Hepatocyte (in vitro differentiated cells): Measurements from ENCODE around the gene STAT5B. TPM values are rescaled to one million over a fixed set of nuclear protein-coding genes. Genes with fewer than 3 reads are reported as not detected.
"Not testable (repeated sequence)": the region's sequence is repeated elsewhere in the genome, so short reads cannot be mapped to it uniquely, and the experiment has no call there.

ENCODE experiments used
- DNase-seq: peaks from one replicate; pipeline ENCODE4 v3.0.0-alpha.2; 2016; ENCODE audit warnings: low spot score
- H2AFZ ChIP-seq: fragments of 200-600 bp; sonication (generic); 2 replicates; pipeline ENCODE4 v1.6.0; 2016; ENCODE audit warnings: antibody characterized with exemption, mild to moderate bottlenecking
- H3K27ac ChIP-seq: fragments of 200-600 bp; sonication (generic); 2 replicates; pipeline ENCODE4 v1.5.1; 2016; ENCODE audit warnings: mild to moderate bottlenecking
- H3K27me3 ChIP-seq: fragments of 200-600 bp; sonication (generic); 2 replicates; pipeline ENCODE4 v1.6.1; 2016
- H3K36me3 ChIP-seq: fragments of 200-600 bp; sonication (generic); replicated peaks from 2 replicates; pipeline ENCODE4 v1.5.1; 2016; ENCODE audit warnings: low read depth; ENCODE audit not compliant: insufficient read depth
- H3K4me1 ChIP-seq: fragments of 200-600 bp; sonication (generic); 2 replicates; pipeline ENCODE4 v1.5.1; 2016; ENCODE audit warnings: mild to moderate bottlenecking, moderate library complexity; ENCODE audit not compliant: insufficient read depth
- H3K4me2 ChIP-seq: fragments of 200-600 bp; sonication (generic); 2 replicates; pipeline ENCODE4 v1.6.0; 2016
- H3K4me3 ChIP-seq: fragments of 200-600 bp; sonication (generic); 2 replicates; pipeline ENCODE4 v1.5.1; 2016; ENCODE audit warnings: mild to moderate bottlenecking
- H3K79me2 ChIP-seq: fragments of 200-600 bp; sonication (generic); 2 replicates; pipeline ENCODE4 v1.6.0; 2017; ENCODE audit warnings: mild to moderate bottlenecking
- H3K9me2 ChIP-seq: fragments of 200-600 bp; sonication (generic); replicated peaks from 2 replicates; pipeline ENCODE4 v1.6.0; 2017; ENCODE audit warnings: mild to moderate bottlenecking; ENCODE audit not compliant: insufficient read depth
- H3K9me3 ChIP-seq: fragments of 200-600 bp; sonication (generic); 2 replicates; pipeline ENCODE4 v1.5.1; 2016; ENCODE audit warnings: low read depth, mild to moderate bottlenecking
- H4K20me1 ChIP-seq: fragments of 200-600 bp; sonication (generic); 2 replicates; pipeline ENCODE4 v1.6.0; 2016; ENCODE audit warnings: mild to moderate bottlenecking; ENCODE audit not compliant: insufficient read depth, poor library complexity, severe bottlenecking
- EZH2 ChIP-seq: fragments of 200-600 bp; sonication (generic); IDR thresholded peaks from 2 replicates; pipeline ENCODE4 v1.6.1; 2016; ENCODE audit warnings: antibody characterized with exemption, mild to moderate bottlenecking, borderline replicate concordance
- EZH2phosphoT487 ChIP-seq: fragments of 200-600 bp; sonication (generic); IDR thresholded peaks from one replicate; pipeline ENCODE4 v1.6.1; 2018; ENCODE audit warnings: antibody characterized with exemption, mild to moderate bottlenecking, low read depth, moderate library complexity; ENCODE audit not compliant: unreplicated experiment, severe bottlenecking
- whole genome bisulfite sequencing: methylation state at CpG from one replicate; pipeline ENCODE4 v1.1.6; 2016; ENCODE audit warnings: low lambda C conversion rate; ENCODE audit errors: missing lambda C conversion rate; 5-methylcytosine and 5-hydroxymethylcytosine counted together
- polyA plus RNA-seq: library from polyadenylated mRNA; unstranded; fragments of >200 nt; fragmentation: Nextera tagmentation; extraction: Ambion mirVana; gene quantifications from 2 replicates; pipeline ENCODE4 v1.2.1, GENCODE V29; 2016
- total RNA-seq: library from RNA; depleted of rRNA; stranded (reverse); fragments of >200 nt; gene quantifications from 2 replicates; pipeline ENCODE4 v1.2.3, GENCODE V29; 2014
- TF ChIP-seq, protein P1 (sequence below): fragments of 200-600 bp; sonication (generic); IDR thresholded peaks from 2 replicates; pipeline ENCODE4 v1.5.1; 2016; ENCODE audit warnings: antibody characterized with exemption, mild to moderate bottlenecking; ENCODE audit not compliant: poor library complexity

STAT5B gene
- total and polyA plus RNA-seq, 2 experiments from 2014 or later: 25.7 to 26.0 TPM

DNA sequence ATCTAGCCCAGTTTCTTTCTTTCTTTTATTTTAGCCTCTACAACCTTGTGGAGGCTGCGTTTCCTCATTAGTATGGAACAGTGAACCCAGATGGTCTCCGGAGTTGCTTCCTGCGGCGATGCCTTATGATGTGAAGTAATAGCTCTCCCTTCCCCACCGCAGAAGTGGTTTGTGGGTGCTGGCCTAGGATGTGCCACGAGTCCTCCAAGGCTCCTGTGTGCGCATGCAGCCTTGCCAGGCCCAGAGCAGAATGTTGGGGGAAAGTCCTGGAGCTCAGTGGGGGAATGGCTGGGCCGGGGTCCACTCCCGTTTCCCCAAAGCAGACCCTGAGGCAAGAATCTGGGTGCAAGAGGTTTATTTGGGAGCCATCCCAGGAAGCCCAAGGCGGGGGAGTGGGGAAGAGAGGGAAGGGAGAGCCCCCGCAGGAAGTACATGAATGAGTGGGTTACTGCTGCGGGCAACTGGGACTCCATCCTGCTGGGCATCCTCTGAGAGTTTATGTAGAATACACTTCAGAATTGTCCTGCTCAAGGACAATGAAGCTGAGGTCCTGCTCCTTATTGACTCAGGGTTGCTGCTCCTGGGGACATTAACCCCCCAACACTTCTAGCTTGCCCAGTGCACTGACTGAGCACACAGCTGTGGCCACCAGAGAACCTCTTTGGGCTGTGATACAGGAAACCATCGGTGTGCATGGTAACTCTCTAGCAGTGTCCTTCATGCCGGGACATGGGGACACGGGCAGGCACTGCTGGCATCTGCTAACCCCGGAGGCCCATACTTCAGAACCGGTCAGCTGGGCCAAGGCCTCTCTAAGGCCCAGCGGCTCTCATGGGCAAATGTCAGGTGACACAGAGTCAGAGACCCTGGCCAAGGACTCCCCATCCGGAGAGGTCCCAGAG is 87.2 kb downstream of the STAT5B start:
- Histone ChIP-seq H3K27ac (no peak overlapping the region), H3K4me1 (no peaks in the 10 kb centered on the region), H2AFZ (no peak overlapping the region), H3K9me3 (no peaks in the 10 kb centered on the region), H3K79me2 (no peaks in the 10 kb centered on the region), H4K20me1 (no peaks in the 10 kb centered on the region), H3K4me3 (no peak overlapping the region), H3K4me2 (no peak overlapping the region), H3K27me3 (peaks cover 5% of the 10 kb centered on the region), H3K9me2 (no peaks in the 10 kb centered on the region), H3K36me3 (no peaks in the 10 kb centered on the region)
- DNase-seq: no peak
- TF ChIP-seq EZH2 (no peak), EZH2phosphoT487 (no peak)
- TF ChIP-seq, protein P1, sequence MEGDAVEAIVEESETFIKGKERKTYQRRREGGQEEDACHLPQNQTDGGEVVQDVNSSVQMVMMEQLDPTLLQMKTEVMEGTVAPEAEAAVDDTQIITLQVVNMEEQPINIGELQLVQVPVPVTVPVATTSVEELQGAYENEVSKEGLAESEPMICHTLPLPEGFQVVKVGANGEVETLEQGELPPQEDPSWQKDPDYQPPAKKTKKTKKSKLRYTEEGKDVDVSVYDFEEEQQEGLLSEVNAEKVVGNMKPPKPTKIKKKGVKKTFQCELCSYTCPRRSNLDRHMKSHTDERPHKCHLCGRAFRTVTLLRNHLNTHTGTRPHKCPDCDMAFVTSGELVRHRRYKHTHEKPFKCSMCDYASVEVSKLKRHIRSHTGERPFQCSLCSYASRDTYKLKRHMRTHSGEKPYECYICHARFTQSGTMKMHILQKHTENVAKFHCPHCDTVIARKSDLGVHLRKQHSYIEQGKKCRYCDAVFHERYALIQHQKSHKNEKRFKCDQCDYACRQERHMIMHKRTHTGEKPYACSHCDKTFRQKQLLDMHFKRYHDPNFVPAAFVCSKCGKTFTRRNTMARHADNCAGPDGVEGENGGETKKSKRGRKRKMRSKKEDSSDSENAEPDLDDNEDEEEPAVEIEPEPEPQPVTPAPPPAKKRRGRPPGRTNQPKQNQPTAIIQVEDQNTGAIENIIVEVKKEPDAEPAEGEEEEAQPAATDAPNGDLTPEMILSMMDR: no peak
- 90% methylated on average over 18 of the region's 19 CpGs for WGBS

DNA sequence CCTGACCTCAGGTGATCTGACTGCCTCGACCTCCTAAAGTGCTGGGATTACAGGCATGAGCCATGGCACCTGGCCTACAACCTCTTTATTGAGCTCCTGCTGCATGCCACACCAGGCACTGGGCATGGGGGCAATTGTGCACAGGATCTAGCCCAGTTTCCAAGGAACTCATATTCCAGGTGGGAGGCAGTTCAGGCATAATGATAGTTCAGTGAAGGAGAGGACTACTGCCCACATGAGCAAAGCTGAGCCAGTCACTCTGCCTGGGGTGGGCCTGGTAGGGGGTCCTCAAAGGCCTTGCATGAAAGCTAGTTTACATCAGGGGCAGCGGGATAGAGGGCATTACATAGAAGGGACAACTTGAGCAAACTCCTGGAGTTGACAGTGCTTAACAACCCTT is 88.4 kb downstream of the STAT5B start:
- 86% methylated on average over 2 of the region's 2 CpGs for WGBS
- Histone ChIP-seq H3K79me2 (no peaks in the 10 kb centered on the region), H3K4me1 (peaks cover 11% of the 10 kb centered on the region), H2AFZ (no peak overlapping the region), H3K4me3 (no peak overlapping the region), H3K9me2 (no peaks in the 10 kb centered on the region), H3K9me3 (no peaks in the 10 kb centered on the region), H3K27ac (no peak overlapping the region), H3K4me2 (no peak overlapping the region), H4K20me1 (no peaks in the 10 kb centered on the region), H3K27me3 (peaks cover 15% of the 10 kb centered on the region), H3K36me3 (no peaks in the 10 kb centered on the region)
- no peak for TF ChIP-seq EZH2phosphoT487
- TF ChIP-seq, protein P1: no peak
- no peak for TF ChIP-seq EZH2
- no peak for DNase-seq

DNA sequence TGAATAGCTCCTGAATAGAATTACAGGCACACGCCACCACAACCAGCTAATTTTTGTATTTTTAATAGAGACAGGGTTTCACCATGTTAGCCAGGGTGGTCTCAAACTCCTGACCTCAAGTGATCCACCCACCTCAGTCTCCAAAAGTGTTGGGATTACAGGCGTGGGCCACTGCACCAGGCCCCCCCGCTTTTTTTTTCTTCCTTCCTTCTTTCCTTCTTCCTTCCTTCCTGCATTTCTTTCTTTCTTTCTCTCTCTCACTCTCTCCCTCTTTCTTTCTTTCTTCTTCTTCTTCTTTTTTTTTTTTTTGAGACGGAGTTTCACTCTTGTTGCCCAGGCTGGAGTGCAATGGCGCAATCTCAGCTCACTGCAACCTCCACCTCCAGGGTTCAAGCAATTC is 90.0 kb downstream of the STAT5B start:
- 93% methylated on average over 5 of the region's 5 CpGs for WGBS

DNA sequence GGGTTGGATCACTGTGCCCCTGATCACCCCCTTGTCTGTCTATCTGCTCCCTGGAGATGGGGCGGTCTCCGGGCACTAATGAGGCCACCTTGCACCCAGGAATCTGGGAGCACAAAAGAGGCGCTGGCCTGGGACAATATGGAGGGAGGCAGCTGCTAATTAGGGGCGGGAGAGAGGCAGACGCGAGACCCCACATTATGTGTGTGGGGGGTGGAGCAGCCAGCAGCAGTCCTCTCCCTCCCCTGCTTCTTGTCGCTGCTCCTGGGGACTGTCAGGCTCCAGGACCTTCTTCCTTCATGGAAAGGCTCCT is 90.6 kb downstream of the STAT5B start:
- no peak for TF ChIP-seq EZH2phosphoT487
- no peak for TF ChIP-seq EZH2
- TF ChIP-seq, protein P1: no peak

More for the DNA sequence above, 90.0 kb downstream of the STAT5B start:
- H3K4me2 ChIP-seq, H3K4me3 ChIP-seq, H4K20me1 ChIP-seq, H3K9me2 ChIP-seq, DNase-seq, H3K9me3 ChIP-seq, H2AFZ ChIP-seq, H3K27ac ChIP-seq, H3K79me2 ChIP-seq, H3K36me3 ChIP-seq: not testable (repeated sequence)
- peaks cover 12% of the 10 kb centered on the region for H3K4me1 ChIP-seq
- H3K27me3 ChIP-seq: peaks cover 31% of the 10 kb centered on the region

More for the DNA sequence above, 90.6 kb downstream of the STAT5B start:
- Histone ChIP-seq H3K9me2 (no peaks in the 10 kb centered on the region), H3K27ac (no peak overlapping the region), H3K4me1 (peaks cover 17% of the 10 kb centered on the region), H2AFZ (no peak overlapping the region), H3K27me3 (peaks cover 37% of the 10 kb centered on the region), H4K20me1 (no peaks in the 10 kb centered on the region), H3K36me3 (no peaks in the 10 kb centered on the region), H3K79me2 (no peaks in the 10 kb centered on the region), H3K9me3 (no peaks in the 10 kb centered on the region), H3K4me2 (no peak overlapping the region), H3K4me3 (no peak overlapping the region)
- 72% methylated on average over 7 of the region's 7 CpGs for WGBS
- no peak for DNase-seq
